ENCODE data around the gene NCEH1. TPM values are rescaled to one million over a fixed set of nuclear protein-coding genes. Genes with fewer than 3 reads are reported as not detected.
"Not testable (repeated sequence)": the region's sequence is repeated elsewhere in the genome, so short reads cannot be mapped to it uniquely, and the experiment has no call there.

The NCEH1 gene
- total RNA-seq = 10 to 100 TPM in 1 of 2 donors, 1 to 10 TPM in 1; 6.9 to 18.5 TPM

GRCh38 chr3:172710664-172711453 is at the start of gene NCEH1:
NCEH1 (minus strand) TSS chr3:172711067; CDS start chr3:172710984, 83 bp downstream.
- no peaks in the 10 kb centered on the region for H3K4me1 Mint-ChIP-seq
- no peaks in the 10 kb centered on the region for H3K36me3 Mint-ChIP-seq (ENCODE audit: low read depth)
- no peaks in the 10 kb centered on the region for H3K9me3 Mint-ChIP-seq
- ATAC-seq (replicated peaks) = peak; percentile 99
- peak within 1 kb of the TSS; percentile 98 for H3K4me3 Mint-ChIP-seq
- no peaks in the 10 kb centered on the region for H3K27me3 Mint-ChIP-seq
- peak within 1 kb of the TSS; percentile 86 for H3K27ac Mint-ChIP-seq

GRCh38 chr3:172760416-172760815 is 49.5 kb upstream of the NCEH1 start:
- H3K9me3 Mint-ChIP-seq; H3K4me1 Mint-ChIP-seq; ATAC-seq (replicated peaks); H3K27me3 Mint-ChIP-seq; H3K4me3 Mint-ChIP-seq; H3K27ac Mint-ChIP-seq: not testable (repeated sequence)
- H3K36me3 Mint-ChIP-seq (ENCODE audit: low read depth) = peaks cover 81% of the 10 kb centered on the region

- peak overlapping the region; percentile 83 for H3K4me3 Mint-ChIP-seq
- H3K27ac Mint-ChIP-seq = no peak overlapping the region
- peaks cover 46% of the 10 kb centered on the region for H3K36me3 Mint-ChIP-seq (ENCODE audit: low read depth)
- ATAC-seq (replicated peaks) = no peak
- H3K4me1 Mint-ChIP-seq = peaks cover 21% of the 10 kb centered on the region
- H3K9me3 Mint-ChIP-seq = no peaks in the 10 kb centered on the region
- H3K27me3 Mint-ChIP-seq = no peaks in the 10 kb centered on the region
Measured at GRCh38 chr3:172753125-172753524, 42.3 kb upstream of the NCEH1 start.

- no peaks in the 10 kb centered on the region for H3K9me3 Mint-ChIP-seq
- peaks cover 21% of the 10 kb centered on the region for H3K4me1 Mint-ChIP-seq
- H3K27me3 Mint-ChIP-seq = no peaks in the 10 kb centered on the region
- H3K4me3 Mint-ChIP-seq = peak overlapping the region; percentile 83
- no peak for ATAC-seq (replicated peaks)
- H3K36me3 Mint-ChIP-seq (ENCODE audit: low read depth) = peaks cover 41% of the 10 kb centered on the region
- H3K27ac Mint-ChIP-seq = no peak overlapping the region
Measured at GRCh38 chr3:172752651-172753050, 41.8 kb upstream of the NCEH1 start.

GRCh38 chr3:172751175-172751704 is 40.4 kb upstream of the NCEH1 start:
- no peak for ATAC-seq (replicated peaks)

GRCh38 chr3:172750368-172751174 is 39.7 kb upstream of the NCEH1 start, which contains the start of gene ECT2:
ECT2 (plus strand) TSS chr3:172750726; CDS start chr3:172754531, 3,805 bp downstream.
- H3K27me3 Mint-ChIP-seq = no peaks in the 10 kb centered on the region
- H3K4me3 Mint-ChIP-seq = peak within 1 kb of the TSS; percentile 83

More at GRCh38 chr3:172751175-172751704, 40.4 kb upstream of the NCEH1 start:
- Mint-ChIP-seq H3K4me1 (peaks cover 21% of the 10 kb centered on the region), H3K27ac (peak overlapping the region; percentile 92), H3K9me3 (no peaks in the 10 kb centered on the region), H3K4me3 (peak overlapping the region; percentile 83), H3K36me3 (ENCODE audit: low read depth) (peaks cover 28% of the 10 kb centered on the region), H3K27me3 (no peaks in the 10 kb centered on the region)

GRCh38 chr3:172750069-172750367 is 39.2 kb upstream of the NCEH1 start:
- Mint-ChIP-seq H3K4me3 (peak overlapping the region; percentile 83), H3K27ac (peak overlapping the region; percentile 92), H3K9me3 (no peaks in the 10 kb centered on the region), H3K4me1 (peaks cover 20% of the 10 kb centered on the region), H3K27me3 (no peaks in the 10 kb centered on the region), H3K36me3 (ENCODE audit: low read depth) (peaks cover 16% of the 10 kb centered on the region)
- no peak for ATAC-seq (replicated peaks)

More at GRCh38 chr3:172750368-172751174, 39.7 kb upstream of the NCEH1 start, which contains the start of gene ECT2:
- peaks cover 21% of the 10 kb centered on the region for H3K36me3 Mint-ChIP-seq (ENCODE audit: low read depth)
- peaks cover 21% of the 10 kb centered on the region for H3K4me1 Mint-ChIP-seq
- no peaks in the 10 kb centered on the region for H3K9me3 Mint-ChIP-seq
- ATAC-seq (replicated peaks) = peak; percentile 99
- H3K27ac Mint-ChIP-seq = peak within 1 kb of the TSS; percentile 92

- H3K27ac Mint-ChIP-seq = peak overlapping the region; percentile 92
- no peaks in the 10 kb centered on the region for H3K27me3 Mint-ChIP-seq
- H3K36me3 Mint-ChIP-seq (ENCODE audit: low read depth) = peaks cover 12% of the 10 kb centered on the region
- ATAC-seq (replicated peaks) = no peak
- peaks cover 16% of the 10 kb centered on the region for H3K4me1 Mint-ChIP-seq
- H3K9me3 Mint-ChIP-seq = no peaks in the 10 kb centered on the region
- H3K4me3 Mint-ChIP-seq = peak overlapping the region; percentile 83
Measured at GRCh38 chr3:172749230-172749965, 38.5 kb upstream of the NCEH1 start.

GRCh38 chr3:172746475-172746874 is 35.6 kb upstream of the NCEH1 start:
- Mint-ChIP-seq H3K27ac (no peak overlapping the region), H3K4me1 (peaks cover 2% of the 10 kb centered on the region), H3K27me3 (no peaks in the 10 kb centered on the region), H3K4me3 (no peak overlapping the region), H3K36me3 (ENCODE audit: low read depth) (peaks cover 7% of the 10 kb centered on the region), H3K9me3 (no peaks in the 10 kb centered on the region)
- no peak for ATAC-seq (replicated peaks)

- ATAC-seq (replicated peaks) = no peak
- H3K27me3 Mint-ChIP-seq = peaks cover 5% of the 10 kb centered on the region
- H3K4me3 Mint-ChIP-seq = no peak overlapping the region
- no peaks in the 10 kb centered on the region for H3K36me3 Mint-ChIP-seq (ENCODE audit: low read depth)
- no peak overlapping the region for H3K27ac Mint-ChIP-seq
- no peaks in the 10 kb centered on the region for H3K4me1 Mint-ChIP-seq
- no peaks in the 10 kb centered on the region for H3K9me3 Mint-ChIP-seq
Measured at GRCh38 chr3:172739462-172739861, 28.6 kb upstream of the NCEH1 start.

- no peaks in the 10 kb centered on the region for H3K4me1 Mint-ChIP-seq
- ATAC-seq (replicated peaks) = no peak
- H3K27ac Mint-ChIP-seq = no peak overlapping the region
- H3K9me3 Mint-ChIP-seq = no peaks in the 10 kb centered on the region
- no peaks in the 10 kb centered on the region for H3K36me3 Mint-ChIP-seq (ENCODE audit: low read depth)
- H3K27me3 Mint-ChIP-seq = peaks cover 8% of the 10 kb centered on the region
- no peak overlapping the region for H3K4me3 Mint-ChIP-seq
Measured at GRCh38 chr3:172735014-172735413, 24.1 kb upstream of the NCEH1 start.

- Mint-ChIP-seq H3K36me3 (ENCODE audit: low read depth) (no peaks in the 10 kb centered on the region), H3K9me3 (no peaks in the 10 kb centered on the region), H3K4me1 (no peaks in the 10 kb centered on the region), H3K4me3 (no peak overlapping the region), H3K27me3 (no peaks in the 10 kb centered on the region), H3K27ac (no peak overlapping the region)
- ATAC-seq (replicated peaks) = no peak
Measured at GRCh38 chr3:172726380-172726779, 15.5 kb upstream of the NCEH1 start.

GRCh38 chr3:172722536-172723040 is 11.7 kb upstream of the NCEH1 start:
- not testable (repeated sequence) for H3K27me3 Mint-ChIP-seq; ATAC-seq (replicated peaks); H3K36me3 Mint-ChIP-seq (ENCODE audit: low read depth); H3K27ac Mint-ChIP-seq; H3K4me1 Mint-ChIP-seq; H3K9me3 Mint-ChIP-seq; H3K4me3 Mint-ChIP-seq
